ENCODE measurements around the gene CFAP20. TPM values are rescaled to one million over a fixed set of nuclear protein-coding genes. Genes with fewer than 3 reads are reported as not detected.

CFAP20 gene
- total and polyA plus RNA-seq, 4 donors, result 22.1 to 30.6 (median 24.6) TPM

DNA sequence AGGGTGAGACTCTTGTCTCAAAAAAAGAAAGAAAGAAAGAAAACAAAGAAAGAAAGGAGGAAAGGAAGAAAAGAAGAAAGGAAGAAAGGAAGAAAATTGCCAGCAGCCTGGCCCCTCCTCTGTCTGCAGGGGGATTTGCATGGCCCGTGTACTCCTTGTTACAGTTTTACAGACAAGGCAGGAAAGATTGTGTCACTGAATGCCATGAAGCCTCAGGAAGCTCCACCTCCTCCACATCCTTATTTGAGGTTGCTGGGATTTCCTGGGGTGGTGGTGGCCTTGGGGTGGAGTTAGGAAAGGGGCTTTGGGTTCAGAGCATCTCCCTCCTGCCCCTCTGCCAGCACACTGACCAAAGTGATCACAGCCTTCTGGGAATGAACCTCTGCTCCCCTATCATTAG, 23.6 kb downstream of the CFAP20 start:
- no peak overlapping the region for H3K4me3 ChIP-seq (ENCODE audit: low read depth in 1 of 3, low read length in 3 of 3)
- no peaks in the 10 kb centered on the region for H3K36me3 ChIP-seq (ENCODE audit: control insufficient read depth in 4 of 4, insufficient read depth in 3 of 4, low read depth in 1 of 4, low read length in 3 of 4)
- no peak for DNase-seq (ENCODE audit: low spot score)
- H3K27me3 ChIP-seq (ENCODE audit: control insufficient read depth in 4 of 4, insufficient read depth in 4 of 4, low read length in 3 of 4), result no peaks in the 10 kb centered on the region
- no peaks in the 10 kb centered on the region for H3K9me3 ChIP-seq (ENCODE audit: control insufficient read depth in 4 of 4, low read length in 3 of 4)
- H3K4me1 ChIP-seq (ENCODE audit: control insufficient read depth in 4 of 4, insufficient read depth in 4 of 4, low read length in 3 of 4), result no peaks in the 10 kb centered on the region
- no peak overlapping the region for H3K9ac ChIP-seq (ENCODE audit: low read depth in 1 of 2, low read length in 2 of 2)
- 3% methylated on average over 1 of the region's 1 CpG for WGBS
- H3K27ac ChIP-seq (ENCODE audit: low read depth in 1 of 2, low read length in 2 of 2), result no peak overlapping the region
- TF ChIP-seq, protein P1, sequence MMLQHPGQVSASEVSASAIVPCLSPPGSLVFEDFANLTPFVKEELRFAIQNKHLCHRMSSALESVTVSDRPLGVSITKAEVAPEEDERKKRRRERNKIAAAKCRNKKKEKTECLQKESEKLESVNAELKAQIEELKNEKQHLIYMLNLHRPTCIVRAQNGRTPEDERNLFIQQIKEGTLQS (IDR thresholded peaks at IDR 0.05), result no peak
- TF ChIP-seq HNF4A (conservative IDR thresholded peaks at IDR 0.05) (no peak), FOXA1 (IDR thresholded peaks at IDR 0.05) (no peak), SP1 (IDR thresholded peaks at IDR 0.05) (no peak), FOXA2 (IDR thresholded peaks at IDR 0.05) (no peak), EGR1 (IDR thresholded peaks at IDR 0.05; ENCODE audit: low read depth in 2 of 2) (no peak)

DNA sequence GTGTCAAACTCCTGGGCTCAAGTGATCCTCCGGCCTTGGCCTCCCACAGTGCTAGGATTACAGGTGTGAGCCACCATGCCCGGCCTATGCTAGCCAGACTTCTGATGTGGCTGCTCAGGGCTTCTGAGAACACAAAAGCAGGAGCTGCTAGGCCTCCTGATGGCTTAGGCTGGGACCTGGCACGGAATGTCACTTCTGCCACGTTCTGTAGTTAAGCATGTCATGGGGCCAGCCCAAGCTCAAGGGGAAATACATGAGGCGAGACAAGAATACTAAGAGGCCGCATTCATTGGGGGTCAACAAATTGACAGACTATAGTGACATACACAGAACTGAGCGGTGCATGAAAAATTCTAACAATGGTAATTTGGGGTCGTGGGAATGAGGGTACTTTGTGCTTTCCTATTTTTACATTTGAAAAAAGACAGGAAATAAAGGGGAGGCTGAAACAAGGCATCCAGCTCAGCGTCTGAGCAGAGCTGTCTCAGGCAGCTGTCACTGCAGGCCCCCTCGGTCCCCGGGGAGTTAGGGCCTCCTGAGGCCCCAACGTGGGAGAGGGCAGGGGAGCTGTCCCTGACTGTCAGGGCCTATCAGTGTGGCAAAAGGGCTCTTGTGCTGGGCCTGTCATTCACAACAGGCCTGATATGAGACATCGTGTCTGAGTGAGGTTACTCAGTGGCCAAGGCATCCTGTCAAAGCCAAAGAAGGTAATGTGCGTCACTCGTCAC, 26.4 kb downstream of the CFAP20 start:
- 91% methylated on average over 15 of the region's 15 CpGs for WGBS
- H3K9ac ChIP-seq (ENCODE audit: low read depth in 1 of 2, low read length in 2 of 2), result no peak overlapping the region

DNA sequence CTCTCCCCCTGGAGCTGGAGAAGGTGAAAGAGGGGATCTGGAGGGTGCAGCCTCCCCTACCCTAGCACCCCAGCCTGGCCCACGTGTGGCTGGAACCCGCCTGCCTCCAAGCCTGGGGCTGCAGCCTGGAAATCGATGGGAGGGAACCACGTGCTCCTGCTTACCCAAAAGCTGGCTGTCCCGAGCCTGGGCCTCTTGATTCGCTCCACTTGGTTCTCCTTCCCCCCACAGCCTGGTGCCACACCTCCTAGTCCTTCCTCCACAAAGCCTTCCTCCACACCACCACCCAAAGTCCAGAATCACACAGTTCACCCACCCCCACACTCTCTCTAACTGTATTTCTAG, 29.3 kb downstream of the CFAP20 start:
- H3K27me3 ChIP-seq (ENCODE audit: control insufficient read depth in 4 of 4, insufficient read depth in 4 of 4, low read length in 3 of 4), result no peaks in the 10 kb centered on the region
- TF ChIP-seq RXRA (IDR thresholded peaks at IDR 0.05), result no peak
- TF ChIP-seq, protein P2, sequence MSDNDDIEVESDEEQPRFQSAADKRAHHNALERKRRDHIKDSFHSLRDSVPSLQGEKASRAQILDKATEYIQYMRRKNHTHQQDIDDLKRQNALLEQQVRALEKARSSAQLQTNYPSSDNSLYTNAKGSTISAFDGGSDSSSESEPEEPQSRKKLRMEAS (IDR thresholded peaks at IDR 0.05), result no peak
- TF ChIP-seq SP1 (IDR thresholded peaks at IDR 0.05), result no peak
- TF ChIP-seq NR2F2 (IDR thresholded peaks at IDR 0.05), result no peak
- no peak for TF ChIP-seq HNF4A (conservative IDR thresholded peaks at IDR 0.05)
- no peak for TF ChIP-seq YY1 (IDR thresholded peaks at IDR 0.05)
- TF ChIP-seq, protein P3, sequence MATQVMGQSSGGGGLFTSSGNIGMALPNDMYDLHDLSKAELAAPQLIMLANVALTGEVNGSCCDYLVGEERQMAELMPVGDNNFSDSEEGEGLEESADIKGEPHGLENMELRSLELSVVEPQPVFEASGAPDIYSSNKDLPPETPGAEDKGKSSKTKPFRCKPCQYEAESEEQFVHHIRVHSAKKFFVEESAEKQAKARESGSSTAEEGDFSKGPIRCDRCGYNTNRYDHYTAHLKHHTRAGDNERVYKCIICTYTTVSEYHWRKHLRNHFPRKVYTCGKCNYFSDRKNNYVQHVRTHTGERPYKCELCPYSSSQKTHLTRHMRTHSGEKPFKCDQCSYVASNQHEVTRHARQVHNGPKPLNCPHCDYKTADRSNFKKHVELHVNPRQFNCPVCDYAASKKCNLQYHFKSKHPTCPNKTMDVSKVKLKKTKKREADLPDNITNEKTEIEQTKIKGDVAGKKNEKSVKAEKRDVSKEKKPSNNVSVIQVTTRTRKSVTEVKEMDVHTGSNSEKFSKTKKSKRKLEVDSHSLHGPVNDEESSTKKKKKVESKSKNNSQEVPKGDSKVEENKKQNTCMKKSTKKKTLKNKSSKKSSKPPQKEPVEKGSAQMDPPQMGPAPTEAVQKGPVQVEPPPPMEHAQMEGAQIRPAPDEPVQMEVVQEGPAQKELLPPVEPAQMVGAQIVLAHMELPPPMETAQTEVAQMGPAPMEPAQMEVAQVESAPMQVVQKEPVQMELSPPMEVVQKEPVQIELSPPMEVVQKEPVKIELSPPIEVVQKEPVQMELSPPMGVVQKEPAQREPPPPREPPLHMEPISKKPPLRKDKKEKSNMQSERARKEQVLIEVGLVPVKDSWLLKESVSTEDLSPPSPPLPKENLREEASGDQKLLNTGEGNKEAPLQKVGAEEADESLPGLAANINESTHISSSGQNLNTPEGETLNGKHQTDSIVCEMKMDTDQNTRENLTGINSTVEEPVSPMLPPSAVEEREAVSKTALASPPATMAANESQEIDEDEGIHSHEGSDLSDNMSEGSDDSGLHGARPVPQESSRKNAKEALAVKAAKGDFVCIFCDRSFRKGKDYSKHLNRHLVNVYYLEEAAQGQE (IDR thresholded peaks at IDR 0.05), result no peak
- no peak for TF ChIP-seq FOXA1 (IDR thresholded peaks at IDR 0.05)
- TF ChIP-seq RAD21 (IDR thresholded peaks at IDR 0.05), result no peak
- TF ChIP-seq, protein P4, sequence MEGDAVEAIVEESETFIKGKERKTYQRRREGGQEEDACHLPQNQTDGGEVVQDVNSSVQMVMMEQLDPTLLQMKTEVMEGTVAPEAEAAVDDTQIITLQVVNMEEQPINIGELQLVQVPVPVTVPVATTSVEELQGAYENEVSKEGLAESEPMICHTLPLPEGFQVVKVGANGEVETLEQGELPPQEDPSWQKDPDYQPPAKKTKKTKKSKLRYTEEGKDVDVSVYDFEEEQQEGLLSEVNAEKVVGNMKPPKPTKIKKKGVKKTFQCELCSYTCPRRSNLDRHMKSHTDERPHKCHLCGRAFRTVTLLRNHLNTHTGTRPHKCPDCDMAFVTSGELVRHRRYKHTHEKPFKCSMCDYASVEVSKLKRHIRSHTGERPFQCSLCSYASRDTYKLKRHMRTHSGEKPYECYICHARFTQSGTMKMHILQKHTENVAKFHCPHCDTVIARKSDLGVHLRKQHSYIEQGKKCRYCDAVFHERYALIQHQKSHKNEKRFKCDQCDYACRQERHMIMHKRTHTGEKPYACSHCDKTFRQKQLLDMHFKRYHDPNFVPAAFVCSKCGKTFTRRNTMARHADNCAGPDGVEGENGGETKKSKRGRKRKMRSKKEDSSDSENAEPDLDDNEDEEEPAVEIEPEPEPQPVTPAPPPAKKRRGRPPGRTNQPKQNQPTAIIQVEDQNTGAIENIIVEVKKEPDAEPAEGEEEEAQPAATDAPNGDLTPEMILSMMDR (IDR thresholded peaks at IDR 0.05; ENCODE audit: low read depth, low read length, missing input control), result no peak

More for the DNA sequence above, 26.4 kb downstream of the CFAP20 start:
- Histone ChIP-seq H3K4me3 (ENCODE audit: low read depth in 1 of 3, low read length in 3 of 3) (no peak overlapping the region), H3K36me3 (ENCODE audit: control insufficient read depth in 4 of 4, insufficient read depth in 3 of 4, low read depth in 1 of 4, low read length in 3 of 4) (no peaks in the 10 kb centered on the region), H3K9me3 (ENCODE audit: control insufficient read depth in 4 of 4, low read length in 3 of 4) (no peaks in the 10 kb centered on the region), H3K27ac (ENCODE audit: low read depth in 1 of 2, low read length in 2 of 2) (no peak overlapping the region), H3K4me1 (ENCODE audit: control insufficient read depth in 4 of 4, insufficient read depth in 4 of 4, low read length in 3 of 4) (no peaks in the 10 kb centered on the region), H3K27me3 (ENCODE audit: control insufficient read depth in 4 of 4, insufficient read depth in 4 of 4, low read length in 3 of 4) (no peaks in the 10 kb centered on the region)
- TF ChIP-seq JUND (IDR thresholded peaks at IDR 0.05), result no peak
- TF ChIP-seq, protein P4 (IDR thresholded peaks at IDR 0.05; ENCODE audit: low read depth, low read length, missing input control), result no peak
- TF ChIP-seq GABPA (IDR thresholded peaks at IDR 0.05 in 1 of 2, conservative IDR thresholded peaks at IDR 0.05 in 1 of 2), result no peak
- no peak for TF ChIP-seq RXRA (IDR thresholded peaks at IDR 0.05)
- TF ChIP-seq HNF4G (IDR thresholded peaks at IDR 0.05), result no peak
- TF ChIP-seq YY1 (IDR thresholded peaks at IDR 0.05), result no peak
- TF ChIP-seq RAD21 (IDR thresholded peaks at IDR 0.05), result no peak
- no peak for TF ChIP-seq FOXA1 (IDR thresholded peaks at IDR 0.05)
- TF ChIP-seq FOXA2 (IDR thresholded peaks at IDR 0.05), result no peak
- DNase-seq (ENCODE audit: low spot score), result no peak

More for the DNA sequence above, 29.3 kb downstream of the CFAP20 start:
- Histone ChIP-seq H3K9ac (ENCODE audit: low read depth in 1 of 2, low read length in 2 of 2) (no peak overlapping the region), H3K4me1 (ENCODE audit: control insufficient read depth in 4 of 4, insufficient read depth in 4 of 4, low read length in 3 of 4) (no peaks in the 10 kb centered on the region), H3K36me3 (ENCODE audit: control insufficient read depth in 4 of 4, insufficient read depth in 3 of 4, low read depth in 1 of 4, low read length in 3 of 4) (no peaks in the 10 kb centered on the region), H3K27ac (ENCODE audit: low read depth in 1 of 2, low read length in 2 of 2) (no peak overlapping the region), H3K9me3 (ENCODE audit: control insufficient read depth in 4 of 4, low read length in 3 of 4) (no peaks in the 10 kb centered on the region), H3K4me3 (ENCODE audit: low read depth in 1 of 3, low read length in 3 of 3) (no peak overlapping the region)
- WGBS, result 88% methylated on average over 6 of the region's 6 CpGs
- no peak for DNase-seq (ENCODE audit: low spot score)

Measured in liver (tissue), 9 donors.